ENCODE results near the gene ITGB5.

The ITGB5 gene

GRCh38 chr3:124767264-124767663 lies 119.9 kb downstream of the ITGB5 start:
- DNase-seq (ENCODE audit: extremely low spot score): no peak
- TF ChIP-seq CTCF (IDR thresholded peaks at IDR 0.05; ENCODE audit: control extremely low read depth, extremely low read depth, low read depth, missing control alignments): no peak
- CTCF ChIA-PET: interaction anchor here (0.8 to 8.1 kb wide), 5 partner anchors 7 to 208 kb away, joined by 3 to 56 read pairs (median 5); no protein-coding TSS in a partner anchor
- POLR2A ChIA-PET: no interaction called here

- POLR2A ChIA-PET: no interaction called here
- no peak for TF ChIP-seq CTCF (IDR thresholded peaks at IDR 0.05; ENCODE audit: control extremely low read depth, extremely low read depth, low read depth, missing control alignments)
- DNase-seq (ENCODE audit: extremely low spot score): no peak
- CTCF ChIA-PET: interaction anchor here (1.4 to 8.1 kb wide), 4 partner anchors 6 to 821 kb away, joined by 3 to 56 read pairs (median 20); no protein-coding TSS in a partner anchor
These were observed 120.8 kb downstream of the ITGB5 start for GRCh38 chr3:124766113-124767095.

- TF ChIP-seq CTCF (IDR thresholded peaks at IDR 0.05; ENCODE audit: control extremely low read depth, extremely low read depth, low read depth, missing control alignments): no peak
- POLR2A ChIA-PET: no interaction called here
- DNase-seq (ENCODE audit: extremely low spot score): no peak
- CTCF ChIA-PET: interaction anchor here (1.4 to 8.1 kb wide), 3 partner anchors 136 to 822 kb away, joined by 3 to 56 read pairs (median 4); no protein-coding TSS in a partner anchor
These were observed 121.8 kb downstream of the ITGB5 start for GRCh38 chr3:124765197-124765840.

- no peak for TF ChIP-seq CTCF (IDR thresholded peaks at IDR 0.05; ENCODE audit: control extremely low read depth, extremely low read depth, low read depth, missing control alignments)
- DNase-seq (ENCODE audit: extremely low spot score): no peak
- POLR2A ChIA-PET: no interaction called here
- CTCF ChIA-PET: interaction anchor here (1.4 to 6.9 kb wide), 3 partner anchors 139 to 823 kb away, joined by 3 to 215 read pairs (median 4); no protein-coding TSS in a partner anchor
These were observed 122.4 kb downstream of the ITGB5 start for GRCh38 chr3:124764746-124765145.

- TF ChIP-seq CTCF (IDR thresholded peaks at IDR 0.05; ENCODE audit: control extremely low read depth, extremely low read depth, low read depth, missing control alignments): no peak
- POLR2A ChIA-PET: no interaction called here
- CTCF ChIA-PET: interaction anchor here (0.8 to 6.9 kb wide), 7 partner anchors 15 to 822 kb away, joined by 3 to 215 read pairs (median 4); no protein-coding TSS in a partner anchor
- DNase-seq (ENCODE audit: extremely low spot score): no peak
These were observed 123.4 kb downstream of the ITGB5 start for GRCh38 chr3:124763644-124764358.

- CTCF ChIA-PET: interaction anchor here (0.8 to 6.9 kb wide), 8 partner anchors 15 to 823 kb away, joined by 3 to 215 read pairs (median 4); no protein-coding TSS in a partner anchor
- no peak for TF ChIP-seq CTCF (IDR thresholded peaks at IDR 0.05; ENCODE audit: control extremely low read depth, extremely low read depth, low read depth, missing control alignments)
- DNase-seq (ENCODE audit: extremely low spot score): no peak
- POLR2A ChIA-PET: no interaction called here
These were observed 124.0 kb downstream of the ITGB5 start for GRCh38 chr3:124763206-124763605.

Measured in GM10248 (cell line).